Hepatocyte (in vitro differentiated cells): ENCODE data around the gene HSPB2. TPM values are rescaled to one million over a fixed set of nuclear protein-coding genes. Genes with fewer than 3 reads are reported as not detected.

ENCODE experiments used
- DNase-seq: peaks from one replicate; pipeline ENCODE4 v3.0.0-alpha.2; 2016; ENCODE audit warnings: low spot score
- H2AFZ ChIP-seq: fragments of 200-600 bp; sonication (generic); 2 replicates; pipeline ENCODE4 v1.6.0; 2016; ENCODE audit warnings: antibody characterized with exemption, mild to moderate bottlenecking
- H3K27ac ChIP-seq: fragments of 200-600 bp; sonication (generic); 2 replicates; pipeline ENCODE4 v1.5.1; 2016; ENCODE audit warnings: mild to moderate bottlenecking
- H3K27me3 ChIP-seq: fragments of 200-600 bp; sonication (generic); 2 replicates; pipeline ENCODE4 v1.6.1; 2016
- H3K36me3 ChIP-seq: fragments of 200-600 bp; sonication (generic); replicated peaks from 2 replicates; pipeline ENCODE4 v1.5.1; 2016; ENCODE audit warnings: low read depth; ENCODE audit not compliant: insufficient read depth
- H3K4me1 ChIP-seq: fragments of 200-600 bp; sonication (generic); 2 replicates; pipeline ENCODE4 v1.5.1; 2016; ENCODE audit warnings: mild to moderate bottlenecking, moderate library complexity; ENCODE audit not compliant: insufficient read depth
- H3K4me2 ChIP-seq: fragments of 200-600 bp; sonication (generic); 2 replicates; pipeline ENCODE4 v1.6.0; 2016
- H3K4me3 ChIP-seq: fragments of 200-600 bp; sonication (generic); 2 replicates; pipeline ENCODE4 v1.5.1; 2016; ENCODE audit warnings: mild to moderate bottlenecking
- H3K79me2 ChIP-seq: fragments of 200-600 bp; sonication (generic); 2 replicates; pipeline ENCODE4 v1.6.0; 2017; ENCODE audit warnings: mild to moderate bottlenecking
- H3K9me2 ChIP-seq: fragments of 200-600 bp; sonication (generic); replicated peaks from 2 replicates; pipeline ENCODE4 v1.6.0; 2017; ENCODE audit warnings: mild to moderate bottlenecking; ENCODE audit not compliant: insufficient read depth
- H3K9me3 ChIP-seq: fragments of 200-600 bp; sonication (generic); 2 replicates; pipeline ENCODE4 v1.5.1; 2016; ENCODE audit warnings: low read depth, mild to moderate bottlenecking
- H4K20me1 ChIP-seq: fragments of 200-600 bp; sonication (generic); 2 replicates; pipeline ENCODE4 v1.6.0; 2016; ENCODE audit warnings: mild to moderate bottlenecking; ENCODE audit not compliant: insufficient read depth, poor library complexity, severe bottlenecking
- EZH2 ChIP-seq: fragments of 200-600 bp; sonication (generic); IDR thresholded peaks from 2 replicates; pipeline ENCODE4 v1.6.1; 2016; ENCODE audit warnings: antibody characterized with exemption, mild to moderate bottlenecking, borderline replicate concordance
- EZH2phosphoT487 ChIP-seq: fragments of 200-600 bp; sonication (generic); IDR thresholded peaks from one replicate; pipeline ENCODE4 v1.6.1; 2018; ENCODE audit warnings: antibody characterized with exemption, mild to moderate bottlenecking, low read depth, moderate library complexity; ENCODE audit not compliant: unreplicated experiment, severe bottlenecking
- WGBS: methylation state at CpG from one replicate; pipeline ENCODE4 v1.1.6; 2016; ENCODE audit warnings: low lambda C conversion rate; ENCODE audit errors: missing lambda C conversion rate; 5-methylcytosine and 5-hydroxymethylcytosine counted together
- polyA plus RNA-seq: library from polyadenylated mRNA; unstranded; fragments of >200 nt; fragmentation: Nextera tagmentation; extraction: Ambion mirVana; gene quantifications from 2 replicates; pipeline ENCODE4 v1.2.1, GENCODE V29; 2016
- total RNA-seq: library from RNA; depleted of rRNA; stranded (reverse); fragments of >200 nt; gene quantifications from 2 replicates; pipeline ENCODE4 v1.2.3, GENCODE V29; 2014
- TF ChIP-seq, protein P1 (sequence below): fragments of 200-600 bp; sonication (generic); IDR thresholded peaks from 2 replicates; pipeline ENCODE4 v1.5.1; 2016; ENCODE audit warnings: antibody characterized with exemption, mild to moderate bottlenecking; ENCODE audit not compliant: poor library complexity

Gene HSPB2
- total and polyA plus RNA-seq, 2 experiments from 2014 or later, result 0.29 TPM; not detected in 1

GRCh38 chr11:111934306-111934705, 21.8 kb downstream of the HSPB2 start:
- Histone ChIP-seq H3K4me2 (no peak overlapping the region), H3K27ac (peak overlapping the region; percentile 47), H3K36me3 (no peaks in the 10 kb centered on the region), H3K9me3 (no peaks in the 10 kb centered on the region), H3K4me3 (no peak overlapping the region), H4K20me1 (no peaks in the 10 kb centered on the region), H2AFZ (no peak overlapping the region), H3K27me3 (no peaks in the 10 kb centered on the region), H3K4me1 (peaks cover 16% of the 10 kb centered on the region), H3K79me2 (no peaks in the 10 kb centered on the region), H3K9me2 (no peaks in the 10 kb centered on the region)
- 94% methylated on average over 1 of the region's 1 CpG for WGBS
- TF ChIP-seq EZH2phosphoT487 (no peak), EZH2 (no peak)
- TF ChIP-seq, protein P1, sequence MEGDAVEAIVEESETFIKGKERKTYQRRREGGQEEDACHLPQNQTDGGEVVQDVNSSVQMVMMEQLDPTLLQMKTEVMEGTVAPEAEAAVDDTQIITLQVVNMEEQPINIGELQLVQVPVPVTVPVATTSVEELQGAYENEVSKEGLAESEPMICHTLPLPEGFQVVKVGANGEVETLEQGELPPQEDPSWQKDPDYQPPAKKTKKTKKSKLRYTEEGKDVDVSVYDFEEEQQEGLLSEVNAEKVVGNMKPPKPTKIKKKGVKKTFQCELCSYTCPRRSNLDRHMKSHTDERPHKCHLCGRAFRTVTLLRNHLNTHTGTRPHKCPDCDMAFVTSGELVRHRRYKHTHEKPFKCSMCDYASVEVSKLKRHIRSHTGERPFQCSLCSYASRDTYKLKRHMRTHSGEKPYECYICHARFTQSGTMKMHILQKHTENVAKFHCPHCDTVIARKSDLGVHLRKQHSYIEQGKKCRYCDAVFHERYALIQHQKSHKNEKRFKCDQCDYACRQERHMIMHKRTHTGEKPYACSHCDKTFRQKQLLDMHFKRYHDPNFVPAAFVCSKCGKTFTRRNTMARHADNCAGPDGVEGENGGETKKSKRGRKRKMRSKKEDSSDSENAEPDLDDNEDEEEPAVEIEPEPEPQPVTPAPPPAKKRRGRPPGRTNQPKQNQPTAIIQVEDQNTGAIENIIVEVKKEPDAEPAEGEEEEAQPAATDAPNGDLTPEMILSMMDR, result no peak
- DNase-seq, result no peak

DNA sequence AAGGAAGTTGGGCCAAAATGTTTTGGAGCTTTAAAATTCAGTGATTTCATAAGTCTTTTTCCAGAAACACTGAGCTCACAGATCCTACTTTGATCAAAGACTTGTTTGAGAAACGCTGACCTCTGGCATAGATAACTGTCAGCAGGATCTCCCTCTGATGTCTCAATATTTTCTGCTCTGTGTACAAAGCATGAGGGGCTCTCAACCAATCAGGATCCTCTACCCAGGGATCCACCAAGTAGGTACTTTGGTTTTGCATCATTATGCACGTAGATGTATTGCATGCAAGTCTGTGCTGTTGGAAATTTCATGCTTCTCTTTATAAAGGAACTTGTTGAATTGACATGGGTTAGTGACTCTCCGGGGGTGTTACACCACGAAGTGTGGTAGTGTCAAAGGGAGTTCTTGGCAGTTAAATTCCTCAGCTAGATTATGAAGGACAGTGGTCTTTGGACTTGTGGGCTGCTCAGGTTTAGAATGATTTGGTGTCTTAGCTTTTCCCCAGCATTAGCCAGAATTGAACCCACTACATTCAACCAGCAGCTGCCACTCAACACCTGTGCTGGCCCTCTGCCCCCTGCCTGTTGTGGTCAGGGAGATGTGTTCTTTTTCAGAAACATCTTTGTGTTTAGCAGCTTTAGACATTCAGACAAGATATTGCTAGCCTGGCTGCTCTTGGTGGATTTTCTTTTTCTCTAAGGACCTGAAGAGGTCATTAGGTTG, 22.9 kb downstream of the HSPB2 start:
- Histone ChIP-seq H3K9me2 (no peaks in the 10 kb centered on the region), H3K27me3 (no peaks in the 10 kb centered on the region), H2AFZ (no peak overlapping the region), H3K4me3 (no peak overlapping the region), H3K4me1 (peaks cover 16% of the 10 kb centered on the region), H3K79me2 (no peaks in the 10 kb centered on the region), H3K9me3 (no peaks in the 10 kb centered on the region), H3K27ac (peak overlapping the region; percentile 84), H4K20me1 (no peaks in the 10 kb centered on the region), H3K36me3 (no peaks in the 10 kb centered on the region), H3K4me2 (peak overlapping the region; percentile 78)
- TF ChIP-seq, protein P1, result no peak
- TF ChIP-seq EZH2 (no peak), EZH2phosphoT487 (no peak)
- WGBS, result 52% methylated on average over 4 of the region's 4 CpGs
- peak; percentile 66 for DNase-seq

DNA sequence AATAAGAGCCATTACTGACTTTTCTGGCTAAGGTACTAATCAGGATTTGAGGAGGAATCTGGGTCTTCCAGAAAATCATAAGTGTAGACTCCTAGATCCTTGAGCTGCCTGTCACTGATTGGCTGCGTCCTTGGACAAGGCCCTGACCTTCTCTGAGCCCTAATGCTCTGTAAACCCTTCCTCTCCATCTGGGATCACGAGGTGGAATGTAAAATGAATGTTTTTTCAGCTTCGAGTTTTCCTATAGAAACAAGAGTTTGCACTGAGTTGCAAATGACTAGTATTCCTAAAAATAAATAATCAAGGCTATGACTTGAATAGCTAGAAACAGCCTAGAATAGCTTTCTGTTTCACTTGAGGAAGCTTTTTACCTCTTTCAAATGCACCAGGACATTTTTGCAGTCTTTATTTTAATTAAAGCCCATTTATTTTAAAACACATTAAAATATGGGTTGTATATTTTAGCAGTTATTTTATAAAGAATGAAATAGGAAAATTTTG, 23.6 kb downstream of the HSPB2 start:
- H3K4me1 ChIP-seq, result peaks cover 16% of the 10 kb centered on the region

GRCh38 chr11:111937461-111937769, 24.9 kb downstream of the HSPB2 start:
- Histone ChIP-seq H3K79me2 (no peaks in the 10 kb centered on the region), H3K9me3 (no peaks in the 10 kb centered on the region), H3K9me2 (no peaks in the 10 kb centered on the region), H3K4me2 (peak overlapping the region; percentile 78), H3K4me3 (peak overlapping the region; percentile 73), H4K20me1 (no peaks in the 10 kb centered on the region), H3K27me3 (no peaks in the 10 kb centered on the region), H3K36me3 (no peaks in the 10 kb centered on the region), H3K4me1 (peaks cover 16% of the 10 kb centered on the region), H3K27ac (peak overlapping the region; percentile 84), H2AFZ (peak overlapping the region; percentile 87)
- no peak for DNase-seq
- 3% methylated on average over 4 of the region's 9 CpGs for WGBS
- no peak for TF ChIP-seq EZH2
- no peak for TF ChIP-seq EZH2phosphoT487
- TF ChIP-seq, protein P1, result no peak

More for the DNA sequence above, 23.6 kb downstream of the HSPB2 start:
- H3K4me3 ChIP-seq, result peak overlapping the region; percentile 73
- TF ChIP-seq EZH2phosphoT487, result no peak
- H3K27me3 ChIP-seq, result no peaks in the 10 kb centered on the region
- peak overlapping the region; percentile 78 for H3K4me2 ChIP-seq
- no peaks in the 10 kb centered on the region for H4K20me1 ChIP-seq
- no peaks in the 10 kb centered on the region for H3K9me2 ChIP-seq
- H2AFZ ChIP-seq, result peak overlapping the region; percentile 87
- H3K79me2 ChIP-seq, result no peaks in the 10 kb centered on the region
- no peaks in the 10 kb centered on the region for H3K9me3 ChIP-seq
- WGBS, result 45% methylated on average over 3 of the region's 3 CpGs
- DNase-seq, result no peak
- no peaks in the 10 kb centered on the region for H3K36me3 ChIP-seq
- H3K27ac ChIP-seq, result peak overlapping the region; percentile 84
